GM18499 (cell line): ENCODE measurements around the gene NCOR2.

Experiments
- ATAC-seq: cut with Tn5 transposase; IDR thresholded peaks from one replicate; pipeline ENCODE4 v1.9.1; 2021; ENCODE audit warnings: moderate number of reproducible peaks; ENCODE audit not compliant: insufficient read depth, unreplicated experiment

Gene NCOR2

GRCh38 chr12:124562796-124563181 is 4.6 kb downstream of the NCOR2 start:
- ATAC-seq, result no peak

DNA sequence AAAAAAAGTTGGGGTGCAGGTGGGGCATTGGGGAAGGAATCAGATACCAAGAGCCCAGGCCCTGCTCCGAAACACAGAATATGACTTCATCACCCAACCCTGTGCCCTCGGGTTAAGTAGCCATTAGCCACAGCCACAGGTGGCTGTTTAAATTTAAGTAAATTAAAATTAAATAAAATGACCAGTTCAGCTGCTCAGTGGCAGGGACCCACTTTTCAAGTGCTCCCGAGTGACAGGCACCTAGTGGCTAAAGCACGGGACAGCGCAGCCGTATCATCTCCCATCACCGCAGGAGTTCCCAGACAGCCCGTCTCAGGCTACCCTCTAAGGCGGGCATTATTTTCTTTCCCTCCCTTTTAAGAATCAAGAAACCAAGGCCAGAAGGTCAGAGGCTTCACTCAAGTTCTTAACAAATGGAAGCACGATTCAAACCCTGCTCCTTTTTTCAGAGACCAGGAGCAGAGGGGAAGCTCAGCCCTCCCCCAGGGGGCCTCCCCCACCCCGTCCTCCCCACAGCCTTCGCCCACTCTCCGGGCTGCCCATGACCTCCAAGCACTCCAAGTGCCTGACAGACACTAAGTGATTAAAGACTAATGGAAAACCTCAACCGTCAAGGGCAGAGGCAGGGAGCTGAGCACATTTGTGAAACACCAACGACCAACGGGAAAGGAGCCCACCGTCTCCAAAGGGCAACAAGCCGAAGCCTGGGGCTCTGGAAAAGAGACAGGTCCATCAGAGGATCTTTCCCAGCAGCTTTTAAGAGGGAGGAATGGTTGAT is 5.2 kb downstream of the NCOR2 start:
- no peak for ATAC-seq

DNA sequence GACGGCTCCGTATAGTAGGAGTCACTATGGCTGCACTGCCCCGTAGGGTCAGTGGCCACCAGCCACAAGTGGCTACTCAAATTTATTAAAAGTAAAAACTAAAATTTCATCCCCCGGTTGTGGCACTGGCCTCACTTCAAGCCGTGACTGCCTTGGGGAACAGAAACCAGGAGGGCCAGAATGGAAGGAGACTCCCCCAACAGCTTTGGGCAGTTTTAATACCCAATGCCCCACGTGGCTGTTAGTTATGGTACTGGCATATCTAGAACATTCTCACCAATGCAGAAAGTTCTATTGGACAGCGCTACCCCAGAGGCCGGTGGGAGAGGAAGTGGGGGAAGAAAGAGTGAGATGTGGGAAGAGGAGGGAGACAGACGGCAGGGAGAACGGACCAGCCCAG is 6.2 kb downstream of the NCOR2 start:
- ATAC-seq, result no peak

GRCh38 chr12:124560146-124560890 is 7.1 kb downstream of the NCOR2 start:
- ATAC-seq, result no peak

DNA sequence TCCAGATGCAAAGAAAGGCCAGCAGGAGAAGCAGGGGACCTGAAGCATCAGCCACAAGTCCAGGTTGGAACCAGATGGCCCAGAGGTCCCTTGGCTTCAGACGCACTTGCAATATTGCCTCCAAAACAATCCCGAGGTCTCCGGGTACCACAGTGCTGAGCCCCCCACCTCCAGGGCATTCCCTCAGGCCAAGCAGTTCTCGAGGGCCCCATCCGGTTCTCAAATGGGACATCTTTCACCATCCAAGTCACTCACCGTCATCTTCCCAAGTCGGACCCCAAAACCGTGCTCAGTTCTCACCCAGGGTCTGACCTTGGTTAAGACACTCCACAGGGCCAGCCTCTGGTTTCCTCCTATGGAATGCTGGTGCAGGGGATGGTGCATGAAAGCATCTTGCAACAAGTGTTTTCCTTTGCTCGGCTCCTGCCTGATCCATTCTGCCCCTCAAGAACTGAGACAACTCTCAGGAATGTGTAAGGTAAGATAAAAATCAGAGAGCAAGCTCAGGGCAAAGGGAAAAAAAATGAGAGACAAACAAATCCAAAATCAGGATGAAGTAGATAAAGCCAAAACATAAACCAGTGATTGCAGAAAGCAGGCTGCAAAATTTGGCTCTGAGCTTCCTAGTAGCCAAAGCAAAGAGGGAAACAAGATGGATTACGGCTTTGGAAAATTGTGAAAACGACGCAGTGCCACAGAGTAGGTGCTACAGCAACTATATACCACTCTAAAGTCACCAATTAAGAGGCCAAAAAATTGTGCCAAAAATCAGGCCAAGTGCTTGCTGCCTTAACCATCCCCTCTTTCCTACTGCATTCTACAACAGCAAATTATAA is 8.0 kb downstream of the NCOR2 start:
- no peak for ATAC-seq

DNA sequence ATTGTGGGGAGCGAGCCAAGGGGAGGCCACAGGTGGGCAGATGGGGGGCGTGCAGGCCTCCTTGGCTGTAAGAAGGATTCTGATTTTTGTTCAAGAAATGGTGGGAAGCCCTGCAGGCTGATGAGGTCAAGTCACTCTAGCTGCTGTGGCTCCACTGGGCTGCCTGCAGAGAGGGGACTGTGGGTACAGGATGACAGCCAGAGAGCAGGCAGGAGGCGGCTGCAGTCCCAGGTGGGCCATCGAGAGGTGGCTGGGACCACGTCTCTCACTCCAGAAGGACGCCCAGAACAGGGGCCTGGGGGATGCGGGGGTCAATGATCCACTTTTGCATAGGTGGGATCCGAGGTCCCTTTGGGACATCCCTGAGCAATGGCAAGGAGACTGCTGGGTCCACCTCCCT is 9.1 kb downstream of the NCOR2 start:
- ATAC-seq, result no peak

DNA sequence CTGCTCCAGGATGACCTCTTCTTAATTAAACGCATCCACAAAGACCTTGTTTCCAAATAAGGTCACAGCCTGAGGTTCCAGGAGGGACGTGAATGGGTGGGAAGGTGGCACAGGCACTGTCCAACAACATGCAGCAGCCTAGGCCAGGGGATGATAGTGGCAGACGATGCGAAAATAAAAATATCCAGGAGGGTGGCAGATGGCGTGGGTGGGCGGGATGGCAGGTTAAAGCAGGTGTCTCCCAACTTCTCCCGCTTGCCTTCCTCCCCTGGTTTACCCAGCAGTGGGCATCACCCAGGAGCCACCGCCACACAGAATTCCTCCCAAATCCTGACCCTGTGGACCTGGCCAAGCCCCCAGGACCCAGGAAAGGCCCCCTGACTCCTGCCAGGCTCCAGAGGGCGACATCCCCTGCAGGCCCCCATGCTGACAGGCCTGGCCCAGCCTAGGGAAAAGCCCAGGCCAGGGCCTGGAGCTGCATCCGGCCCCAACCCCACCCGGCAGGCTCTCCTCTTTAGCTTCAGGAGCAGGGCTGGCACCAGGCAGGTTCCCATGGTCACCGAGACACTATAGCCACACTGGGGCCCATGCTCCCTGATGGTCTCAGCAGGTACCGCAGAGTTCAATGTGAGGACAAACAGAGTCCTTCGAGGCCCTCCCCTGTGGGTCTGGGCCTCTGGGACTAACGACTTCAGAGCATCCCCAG is 9.7 kb downstream of the NCOR2 start:
- no peak for ATAC-seq

- no peak for ATAC-seq
These were observed 10.4 kb downstream of the NCOR2 start for GRCh38 chr12:124556896-124557501.

DNA sequence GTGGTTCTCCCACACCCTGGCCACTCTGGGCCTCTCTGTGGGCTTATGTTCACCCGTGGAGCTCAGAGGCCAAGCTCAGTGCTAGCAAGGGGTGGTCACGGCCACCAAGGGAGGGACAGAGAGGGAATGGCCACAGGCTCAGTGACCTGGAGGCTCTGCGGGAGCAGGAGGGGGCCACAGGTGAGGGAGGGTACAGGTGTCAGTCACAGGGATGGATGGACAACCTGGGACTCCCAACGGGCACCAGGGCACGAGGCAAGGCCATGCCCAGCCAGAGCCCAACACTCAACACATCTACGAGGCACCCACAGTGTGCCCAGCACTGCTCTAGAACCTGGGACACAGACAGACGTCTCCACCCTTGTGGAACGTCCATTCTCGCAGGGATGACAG is 11.3 kb downstream of the NCOR2 start:
- no peak for ATAC-seq

GRCh38 chr12:124555168-124556073 is 12.0 kb downstream of the NCOR2 start:
- ATAC-seq, result no peak

- ATAC-seq, result no peak
These were observed 12.9 kb downstream of the NCOR2 start for GRCh38 chr12:124554429-124555029.

GRCh38 chr12:124553862-124554428 is 13.5 kb downstream of the NCOR2 start:
- ATAC-seq, result no peak

DNA sequence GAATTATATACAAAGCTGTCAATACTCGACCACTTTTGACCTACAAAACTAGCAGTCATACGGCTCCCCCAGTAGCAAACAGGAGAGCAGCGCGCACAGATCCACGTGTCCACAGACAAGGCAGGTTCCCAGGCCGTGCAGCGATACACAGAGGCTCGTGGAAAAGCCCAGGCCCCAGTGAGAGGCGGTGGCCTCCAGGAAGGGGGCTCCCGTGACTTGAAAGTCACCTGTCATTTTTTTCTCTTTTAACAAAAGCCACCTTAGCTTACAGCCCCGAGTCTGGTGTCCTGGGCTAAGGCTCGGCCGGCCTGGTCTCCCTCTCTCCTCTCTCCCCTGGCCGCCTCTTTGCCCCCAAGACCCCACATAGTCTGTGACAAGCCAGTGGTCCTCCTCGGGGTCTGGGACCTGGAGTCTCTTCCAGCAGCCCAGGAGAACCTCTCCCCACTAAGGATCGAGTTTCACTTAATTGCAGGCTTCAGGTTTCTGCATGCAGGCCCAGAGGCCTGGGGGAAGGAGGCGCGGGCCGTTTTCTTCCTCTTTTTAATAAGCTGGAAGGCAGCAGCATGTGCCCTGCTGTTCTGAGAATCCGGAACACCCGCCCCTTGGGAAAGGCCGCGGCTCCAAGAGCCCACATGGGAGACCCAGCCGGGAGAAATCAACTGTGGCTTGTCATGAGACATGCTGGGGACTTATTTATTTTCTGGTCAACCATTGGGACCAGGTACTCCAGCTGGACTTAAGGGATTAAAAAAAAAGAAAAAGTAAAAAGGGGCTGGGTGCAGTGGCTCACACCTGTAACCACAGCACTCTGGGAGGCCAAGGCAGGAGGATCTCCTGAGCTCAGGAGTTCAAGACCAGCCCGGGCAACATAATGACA is 15.9 kb downstream of the NCOR2 start:
- ATAC-seq, result no peak

DNA sequence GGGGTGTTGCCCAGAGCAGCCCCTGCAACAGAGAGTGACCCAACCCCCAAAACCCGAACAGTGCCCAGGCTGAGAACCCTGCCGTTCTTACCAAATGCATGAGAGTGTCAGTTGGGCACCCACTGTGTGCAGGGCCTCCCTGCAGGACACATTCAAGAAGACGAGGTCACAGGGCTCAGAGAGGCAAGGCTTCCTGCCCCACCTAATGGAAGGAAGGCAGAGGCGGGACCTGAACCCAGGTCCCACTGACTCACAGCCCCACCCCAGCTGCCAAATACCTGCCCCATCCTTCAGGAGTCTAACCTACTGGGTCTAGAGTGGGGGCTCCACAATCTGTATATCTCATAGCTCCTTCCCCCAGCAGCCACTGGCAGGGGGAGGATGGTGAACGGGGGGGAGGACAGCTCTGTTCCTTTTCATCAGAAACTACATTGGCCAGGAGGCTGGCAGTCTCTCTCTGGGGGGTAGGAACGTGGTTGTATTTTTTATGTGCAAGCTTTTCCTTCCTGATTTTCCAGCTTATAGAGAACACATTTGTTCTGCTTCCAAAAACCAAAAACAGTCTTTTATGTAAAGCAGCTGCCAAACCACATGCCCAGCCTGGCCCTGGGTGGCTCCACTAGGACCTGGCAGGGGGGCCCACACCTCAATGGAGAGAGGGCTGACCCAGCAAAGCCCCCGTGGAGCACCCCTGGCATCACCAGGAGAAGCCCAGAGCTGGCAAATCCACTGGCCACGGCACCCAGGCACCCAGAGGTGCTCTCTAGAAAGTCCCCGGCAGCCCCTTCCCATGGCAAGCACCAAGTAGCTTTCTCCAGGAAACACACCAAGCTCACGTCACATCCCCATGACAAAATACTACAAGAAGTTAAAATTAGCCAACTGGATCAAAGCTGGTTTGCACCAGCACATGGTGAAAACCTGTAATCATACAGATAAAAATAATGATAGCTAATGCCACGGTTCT is 17.0 kb downstream of the NCOR2 start:
- no peak for ATAC-seq

GRCh38 chr12:124549629-124550028 is 17.8 kb downstream of the NCOR2 start:
- no peak for ATAC-seq

DNA sequence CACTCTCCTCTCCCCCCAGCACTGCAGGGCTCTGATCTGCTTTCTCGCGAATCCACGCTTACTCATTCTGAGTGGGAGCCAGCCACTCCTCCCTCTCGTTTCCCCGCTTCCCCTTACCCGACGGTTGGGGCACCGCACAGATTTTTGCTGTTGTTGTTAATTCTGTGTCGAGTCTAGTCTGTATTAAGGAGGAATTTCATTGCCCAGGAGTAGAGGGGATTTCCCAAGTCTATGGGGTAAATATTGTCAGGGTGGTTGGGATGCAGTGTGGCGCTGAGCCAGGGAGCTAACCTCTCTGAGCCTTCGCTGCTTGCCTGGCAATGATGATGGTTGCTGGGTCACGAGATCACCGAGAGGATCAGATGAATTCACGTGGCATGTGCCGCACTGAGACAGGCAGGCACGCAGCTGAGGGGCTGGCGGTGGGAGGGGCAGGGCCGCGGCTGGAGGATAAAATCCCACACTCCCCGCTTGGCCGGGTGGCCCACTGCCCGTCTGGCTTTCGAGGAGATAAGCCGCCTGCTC is 18.5 kb downstream of the NCOR2 start:
- no peak for ATAC-seq
